ENCODE measurements around the gene TAGAP. TPM values are rescaled to one million over a fixed set of nuclear protein-coding genes. Genes with fewer than 3 reads are reported as not detected.
"Not testable (repeated sequence)": the region's sequence is repeated elsewhere in the genome, so short reads cannot be mapped to it uniquely, and the experiment has no call there.

TAGAP gene
- total RNA-seq, 4 donors from 2014 or later, result 1.7 to 8.5 (median 3.3) TPM

DNA sequence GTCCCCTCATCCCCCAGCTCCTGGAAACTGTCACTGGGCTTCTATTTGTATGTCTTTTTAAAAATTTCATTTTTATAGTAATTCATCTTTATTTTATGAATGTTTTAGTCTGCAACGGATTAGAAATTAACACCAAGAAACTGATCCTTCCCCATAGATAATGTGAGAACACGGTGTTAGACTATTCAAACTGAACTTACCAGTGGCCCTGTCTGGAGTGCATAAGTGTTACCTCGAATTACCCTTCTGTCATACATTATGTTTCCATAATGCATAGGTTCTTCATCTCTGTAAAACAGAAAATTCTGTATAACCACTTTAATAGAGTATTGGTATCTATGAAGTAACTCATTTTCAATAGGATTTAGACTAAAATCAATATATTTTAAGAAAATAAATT lies 51.2 kb downstream of the TAGAP start:
- H3K27ac ChIP-seq, result no peak overlapping the region
- H3K36me3 ChIP-seq, result no peaks in the 10 kb centered on the region
- H3K4me3 ChIP-seq, result no peak overlapping the region
- intact Hi-C loops (cut with DNase I; ENCODE audit: low total_unique reads), result no loop called here
- H3K4me1 ChIP-seq, result no peaks in the 10 kb centered on the region
- H3K27me3 ChIP-seq, result no peaks in the 10 kb centered on the region
- no peak for TF ChIP-seq POLR2A (IDR thresholded peaks at IDR 0.05)
- TF ChIP-seq, protein P1, sequence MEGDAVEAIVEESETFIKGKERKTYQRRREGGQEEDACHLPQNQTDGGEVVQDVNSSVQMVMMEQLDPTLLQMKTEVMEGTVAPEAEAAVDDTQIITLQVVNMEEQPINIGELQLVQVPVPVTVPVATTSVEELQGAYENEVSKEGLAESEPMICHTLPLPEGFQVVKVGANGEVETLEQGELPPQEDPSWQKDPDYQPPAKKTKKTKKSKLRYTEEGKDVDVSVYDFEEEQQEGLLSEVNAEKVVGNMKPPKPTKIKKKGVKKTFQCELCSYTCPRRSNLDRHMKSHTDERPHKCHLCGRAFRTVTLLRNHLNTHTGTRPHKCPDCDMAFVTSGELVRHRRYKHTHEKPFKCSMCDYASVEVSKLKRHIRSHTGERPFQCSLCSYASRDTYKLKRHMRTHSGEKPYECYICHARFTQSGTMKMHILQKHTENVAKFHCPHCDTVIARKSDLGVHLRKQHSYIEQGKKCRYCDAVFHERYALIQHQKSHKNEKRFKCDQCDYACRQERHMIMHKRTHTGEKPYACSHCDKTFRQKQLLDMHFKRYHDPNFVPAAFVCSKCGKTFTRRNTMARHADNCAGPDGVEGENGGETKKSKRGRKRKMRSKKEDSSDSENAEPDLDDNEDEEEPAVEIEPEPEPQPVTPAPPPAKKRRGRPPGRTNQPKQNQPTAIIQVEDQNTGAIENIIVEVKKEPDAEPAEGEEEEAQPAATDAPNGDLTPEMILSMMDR (IDR thresholded peaks at IDR 0.05), result no peak
- peaks cover 0 to 12% of the 10 kb centered on the region in 2 donors for H3K9me3 ChIP-seq
- no peak for DNase-seq

DNA sequence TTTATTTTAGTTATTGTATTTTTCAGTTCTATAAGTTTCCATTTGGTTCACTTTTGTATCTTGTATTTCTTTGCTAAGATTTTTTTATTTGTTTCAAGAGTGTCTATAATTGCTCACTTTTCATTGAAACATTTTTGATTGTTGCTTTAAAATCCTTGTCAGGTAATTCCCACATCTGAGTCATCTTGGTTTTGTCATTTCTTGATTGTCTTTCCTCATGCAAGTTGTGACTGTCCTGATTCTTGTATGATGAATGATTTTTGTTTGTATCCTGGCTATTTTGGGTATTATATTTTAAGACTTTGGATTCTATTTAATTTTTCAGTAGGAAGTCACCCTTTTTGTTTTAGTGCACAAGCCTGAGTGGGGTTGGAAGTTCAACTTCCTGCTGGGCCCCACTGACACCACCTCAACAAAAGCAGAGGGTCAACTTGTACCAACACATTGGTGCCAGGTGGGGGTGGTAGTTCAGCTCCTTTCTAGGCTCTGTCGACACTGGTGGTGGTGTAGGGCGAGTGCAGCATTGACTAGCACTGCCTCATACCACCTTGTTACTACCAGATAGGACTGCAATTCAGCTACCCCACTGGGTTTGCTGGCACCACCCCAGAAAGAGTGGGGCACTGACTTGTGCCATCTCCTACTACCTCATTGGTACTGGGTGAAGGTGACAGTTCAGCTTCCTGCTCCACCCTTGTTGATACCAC lies 53.6 kb downstream of the TAGAP start:
- intact Hi-C loops (cut with DNase I; ENCODE audit: low total_unique reads), result no loop called here

DNA sequence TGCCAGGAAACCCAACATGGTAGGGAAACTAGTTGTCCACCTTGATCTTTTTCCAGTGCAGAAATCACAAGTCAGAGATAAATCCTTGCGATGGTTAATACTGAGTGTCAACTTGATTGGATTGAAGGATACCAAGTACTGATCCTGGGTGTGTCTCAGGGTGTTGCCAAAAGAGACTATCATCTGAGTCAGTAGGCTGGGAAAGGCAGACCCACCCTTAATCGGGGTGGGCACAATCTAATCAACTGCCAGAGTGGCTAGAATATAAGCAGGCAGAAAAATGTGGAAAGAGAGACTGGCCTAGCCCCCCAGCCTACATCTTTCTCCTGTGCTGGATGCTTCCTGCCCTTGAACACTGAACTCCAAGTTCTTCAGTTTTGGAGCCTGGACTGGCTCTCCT lies 55.1 kb downstream of the TAGAP start:
- H3K4me1 ChIP-seq; H3K27me3 ChIP-seq; H3K36me3 ChIP-seq; H3K27ac ChIP-seq; intact Hi-C loops (cut with DNase I; ENCODE audit: low total_unique reads); DNase-seq; H3K4me3 ChIP-seq: not testable (repeated sequence)
- H3K9me3 ChIP-seq, result peaks cover 0 to 14% of the 10 kb centered on the region in 2 donors

More for the DNA sequence above, 53.6 kb downstream of the TAGAP start:
- Histone ChIP-seq H3K4me3 (no peak overlapping the region), H3K27ac (no peak overlapping the region), H3K9me3 (peaks cover 0 to 14% of the 10 kb centered on the region in 2 donors), H3K27me3 (no peaks in the 10 kb centered on the region), H3K36me3 (no peaks in the 10 kb centered on the region), H3K4me1 (no peaks in the 10 kb centered on the region)
- TF ChIP-seq POLR2A (IDR thresholded peaks at IDR 0.05), result no peak
- TF ChIP-seq, protein P1 (IDR thresholded peaks at IDR 0.05), result no peak
- no peak for DNase-seq

DNA sequence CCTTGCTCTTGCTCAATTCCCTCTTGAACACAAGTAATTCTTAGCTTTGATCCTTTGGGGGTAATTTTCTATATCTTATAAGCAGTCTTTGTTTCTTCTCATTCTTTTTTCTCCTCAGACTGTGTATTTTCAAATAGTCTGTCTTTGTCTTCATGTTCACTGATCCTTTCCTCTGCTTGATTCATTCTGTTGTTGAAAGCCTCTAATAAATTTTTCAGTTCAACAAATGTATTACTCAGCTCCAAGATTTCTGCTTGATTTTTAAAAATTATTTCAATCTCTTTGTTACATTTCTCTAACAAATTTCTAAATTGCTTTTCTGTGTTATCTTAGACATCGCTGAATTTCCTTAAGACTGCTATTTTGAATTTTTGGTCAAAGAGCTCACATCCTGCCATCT lies 56.3 kb downstream of the TAGAP start:
- Histone ChIP-seq H3K9me3 (peaks cover 0 to 14% of the 10 kb centered on the region in 2 donors), H3K27me3 (no peaks in the 10 kb centered on the region), H3K36me3 (no peaks in the 10 kb centered on the region), H3K4me3 (no peak overlapping the region), H3K4me1 (no peaks in the 10 kb centered on the region), H3K27ac (no peak overlapping the region)
- DNase-seq, result no peak
- intact Hi-C loops (cut with DNase I; ENCODE audit: low total_unique reads), result no loop called here
- TF ChIP-seq, protein P1 (IDR thresholded peaks at IDR 0.05), result no peak
- no peak for TF ChIP-seq POLR2A (IDR thresholded peaks at IDR 0.05)

DNA sequence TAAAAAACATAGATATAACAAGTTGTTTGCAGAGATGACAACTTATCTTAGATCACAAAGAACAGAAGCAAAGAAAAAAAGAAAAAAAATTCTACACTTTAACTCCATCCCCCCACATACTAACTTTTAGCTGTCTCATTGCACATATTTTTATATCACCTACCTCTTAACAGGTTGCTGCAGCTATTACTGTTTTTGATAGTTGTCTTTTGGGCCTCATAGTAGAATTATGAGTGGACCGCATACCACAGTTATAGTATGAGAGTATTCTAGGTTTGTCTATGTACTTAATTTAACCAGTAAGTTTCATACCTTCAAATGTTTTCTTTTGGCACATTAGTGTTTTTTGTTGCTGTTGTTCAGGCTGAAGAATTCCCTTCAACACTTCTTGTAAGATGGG lies 57.1 kb downstream of the TAGAP start:
- H3K9me3 ChIP-seq, result peaks cover 0 to 14% of the 10 kb centered on the region in 2 donors
- intact Hi-C loops (cut with DNase I; ENCODE audit: low total_unique reads), result no loop called here

More for the DNA sequence above, 57.1 kb downstream of the TAGAP start:
- DNase-seq, result no peak
- Histone ChIP-seq H3K4me3 (no peak overlapping the region), H3K4me1 (no peaks in the 10 kb centered on the region), H3K27ac (no peak overlapping the region), H3K36me3 (no peaks in the 10 kb centered on the region), H3K27me3 (no peaks in the 10 kb centered on the region)
- no peak for TF ChIP-seq POLR2A (IDR thresholded peaks at IDR 0.05)
- TF ChIP-seq, protein P1 (IDR thresholded peaks at IDR 0.05), result no peak

Other genes with a start within 250 kb of the TAGAP start
- 10 to 100 TPM; 27.4 to 94.0 (median 59.3) TPM for gene EZR, start 225.6 kb downstream of the TAGAP start, total RNA-seq
- gene RSPH3, start 44.8 kb downstream of the TAGAP start, total RNA-seq, result 1 to 10 TPM; 1.2 to 9.5 (median 6.1) TPM
- 10 to 100 TPM in 1 of 4 donors, under 1 TPM in 2, not detected in 1; 0.26 to 28.1 (median 0.55) TPM for gene FNDC1, start 124.4 kb upstream of the TAGAP start, total RNA-seq